Measurements from ENCODE around the gene TPPP3.
A peak's percentile ranks its signal among the peaks of the same experiment; 100 is the strongest.

Gene TPPP3

GRCh38 chr16:67393788-67394154 is 473 bp upstream of the TPPP3 start:
- no peak for TF ChIP-seq CTCF (IDR thresholded peaks at IDR 0.05; ENCODE audit: low read depth, low read length)
- H3K4me3 ChIP-seq (ENCODE audit: low read depth, low read length): no peak overlapping the region

- peak overlapping the region; percentile 45 for H3K4me3 ChIP-seq (ENCODE audit: low read depth, low read length)
- no peak for TF ChIP-seq CTCF (IDR thresholded peaks at IDR 0.05; ENCODE audit: low read depth, low read length)
Observed at GRCh38 chr16:67392301-67393059, 818 bp downstream of the TPPP3 start.

- H3K4me3 ChIP-seq (ENCODE audit: low read depth, low read length): no peak overlapping the region
- TF ChIP-seq CTCF (IDR thresholded peaks at IDR 0.05; ENCODE audit: low read depth, low read length): no peak
Observed at GRCh38 chr16:67391424-67392300, 1.6 kb downstream of the TPPP3 start.

- no peak for TF ChIP-seq CTCF (IDR thresholded peaks at IDR 0.05; ENCODE audit: low read depth, low read length)
- no peak overlapping the region for H3K4me3 ChIP-seq (ENCODE audit: low read depth, low read length)
Observed at GRCh38 chr16:67390816-67391423, 2.4 kb downstream of the TPPP3 start.

- no peak for TF ChIP-seq CTCF (IDR thresholded peaks at IDR 0.05; ENCODE audit: low read depth, low read length)
- H3K4me3 ChIP-seq (ENCODE audit: low read depth, low read length): no peak overlapping the region
Observed at GRCh38 chr16:67389911-67390815, 3.1 kb downstream of the TPPP3 start.

GRCh38 chr16:67388591-67388990 is 4.7 kb downstream of the TPPP3 start:
- no peak overlapping the region for H3K4me3 ChIP-seq (ENCODE audit: low read depth, low read length)
- TF ChIP-seq CTCF (IDR thresholded peaks at IDR 0.05; ENCODE audit: low read depth, low read length): no peak
